HUES6 (cell line): ENCODE measurements around the gene WIPF2.

Experiments used
- H3K27ac ChIP-seq: 2 replicates; pipeline ENCODE4 v1.7.0; 2013; ENCODE audit warnings: low read depth, mild to moderate bottlenecking, low read length, inconsistent platforms
- H3K27me3 ChIP-seq: 2 replicates; pipeline ENCODE4 v1.6.1; 2013; ENCODE audit warnings: low read length; ENCODE audit not compliant: control insufficient read depth, insufficient read depth
- H3K36me3 ChIP-seq: 2 replicates; pipeline ENCODE4 v1.6.1; 2013; ENCODE audit warnings: low read length; ENCODE audit not compliant: control insufficient read depth, insufficient read depth
- H3K4me1 ChIP-seq: 2 replicates; pipeline ENCODE4 v1.6.1; 2013; ENCODE audit warnings: low read length; ENCODE audit not compliant: control insufficient read depth, insufficient read depth
- H3K4me3 ChIP-seq: 2 replicates; pipeline ENCODE4 v1.5.1; 2013; ENCODE audit warnings: low read depth, low read length
- H3K9ac ChIP-seq: one replicate; pipeline ENCODE4 v1.6.1; 2013; ENCODE audit warnings: mild to moderate bottlenecking, low read length
- H3K9me3 ChIP-seq: 2 replicates; pipeline ENCODE4 v1.6.1; 2013; ENCODE audit warnings: low read depth, low read length; ENCODE audit not compliant: control insufficient read depth, insufficient read depth

Gene WIPF2

DNA sequence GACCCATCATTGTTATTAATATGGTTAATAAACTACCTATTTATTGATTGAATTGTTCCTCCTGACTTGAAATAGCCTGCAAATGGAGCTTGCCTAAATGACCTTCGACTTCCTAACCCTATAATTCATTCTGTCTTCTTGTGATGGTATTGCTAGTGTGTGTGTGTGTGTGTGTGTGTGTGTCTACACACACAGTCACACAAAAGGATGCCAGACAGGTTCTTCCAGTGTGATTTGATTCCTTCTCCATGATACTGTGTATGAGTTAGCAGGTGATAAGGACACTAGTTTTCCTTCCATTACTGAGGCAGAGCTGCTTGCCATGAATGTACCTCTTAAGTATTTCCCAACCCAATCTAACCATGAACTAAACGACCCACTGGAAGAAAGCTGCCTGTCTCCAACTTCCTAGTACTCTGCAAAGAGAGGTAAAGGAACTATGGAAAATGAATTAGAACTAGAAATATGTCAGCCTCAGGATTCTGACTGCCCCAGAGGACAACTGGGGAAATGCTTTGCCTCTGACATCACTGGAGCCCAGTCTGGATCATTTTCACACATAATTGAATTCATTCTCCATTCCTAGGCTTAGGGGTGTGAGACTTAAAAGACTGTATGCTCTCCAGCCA is 65.1 kb downstream of the WIPF2 start:
- no peak overlapping the region for H3K9ac ChIP-seq
- no peaks in the 10 kb centered on the region for H3K9me3 ChIP-seq
- H3K4me3 ChIP-seq = no peak overlapping the region
- H3K27ac ChIP-seq = no peak overlapping the region
- H3K27me3 ChIP-seq = no peaks in the 10 kb centered on the region
- H3K36me3 ChIP-seq = peaks cover 13% of the 10 kb centered on the region
- H3K4me1 ChIP-seq = peaks cover 12% of the 10 kb centered on the region

DNA sequence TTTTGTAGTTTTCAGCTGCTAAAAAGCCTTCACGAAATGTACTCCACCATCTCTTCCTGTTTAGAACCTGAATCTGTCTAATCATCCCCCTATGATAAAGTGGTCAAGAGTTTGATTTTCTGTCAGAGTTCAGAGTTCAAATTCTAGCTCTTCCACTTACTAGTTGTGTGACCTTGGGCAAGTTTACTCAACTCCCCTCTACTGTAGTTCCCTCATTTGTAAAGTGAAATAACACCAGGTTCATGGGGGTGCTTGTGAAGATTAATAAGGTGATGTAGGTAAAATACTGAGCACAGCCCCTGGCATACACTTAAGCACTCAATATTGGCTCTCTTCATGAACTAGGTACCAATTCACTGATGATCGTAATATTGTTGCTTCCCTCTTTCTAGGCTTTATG is 67.4 kb downstream of the WIPF2 start:
- no peak overlapping the region for H3K9ac ChIP-seq
- no peaks in the 10 kb centered on the region for H3K27me3 ChIP-seq

DNA sequence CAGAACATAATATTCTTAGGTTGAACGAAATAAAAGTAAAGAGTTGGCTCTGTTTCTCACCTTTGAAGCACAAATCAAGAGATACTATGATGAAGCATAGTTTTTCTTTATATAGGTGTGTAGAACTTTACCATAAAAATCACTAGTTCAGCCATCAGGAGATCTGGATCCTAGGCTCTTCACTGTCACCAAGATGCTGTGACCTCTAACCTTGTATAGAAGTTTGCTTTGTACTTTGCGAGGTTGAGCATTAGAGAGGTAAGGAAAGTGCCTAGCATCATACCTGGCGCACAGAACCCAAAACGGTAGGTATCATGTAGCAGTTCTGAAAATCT is 68.0 kb downstream of the WIPF2 start:
- H3K4me1 ChIP-seq = peaks cover 2% of the 10 kb centered on the region
- H3K27me3 ChIP-seq = no peaks in the 10 kb centered on the region
- peak overlapping the region; percentile 40 for H3K4me3 ChIP-seq
- no peaks in the 10 kb centered on the region for H3K9me3 ChIP-seq
- H3K36me3 ChIP-seq = peaks cover 32% of the 10 kb centered on the region
- no peak overlapping the region for H3K27ac ChIP-seq
- H3K9ac ChIP-seq = no peak overlapping the region

More for the DNA sequence above, 67.4 kb downstream of the WIPF2 start:
- Histone ChIP-seq H3K27ac (no peak overlapping the region), H3K36me3 (peaks cover 25% of the 10 kb centered on the region), H3K4me3 (no peak overlapping the region), H3K4me1 (peaks cover 8% of the 10 kb centered on the region), H3K9me3 (no peaks in the 10 kb centered on the region)

DNA sequence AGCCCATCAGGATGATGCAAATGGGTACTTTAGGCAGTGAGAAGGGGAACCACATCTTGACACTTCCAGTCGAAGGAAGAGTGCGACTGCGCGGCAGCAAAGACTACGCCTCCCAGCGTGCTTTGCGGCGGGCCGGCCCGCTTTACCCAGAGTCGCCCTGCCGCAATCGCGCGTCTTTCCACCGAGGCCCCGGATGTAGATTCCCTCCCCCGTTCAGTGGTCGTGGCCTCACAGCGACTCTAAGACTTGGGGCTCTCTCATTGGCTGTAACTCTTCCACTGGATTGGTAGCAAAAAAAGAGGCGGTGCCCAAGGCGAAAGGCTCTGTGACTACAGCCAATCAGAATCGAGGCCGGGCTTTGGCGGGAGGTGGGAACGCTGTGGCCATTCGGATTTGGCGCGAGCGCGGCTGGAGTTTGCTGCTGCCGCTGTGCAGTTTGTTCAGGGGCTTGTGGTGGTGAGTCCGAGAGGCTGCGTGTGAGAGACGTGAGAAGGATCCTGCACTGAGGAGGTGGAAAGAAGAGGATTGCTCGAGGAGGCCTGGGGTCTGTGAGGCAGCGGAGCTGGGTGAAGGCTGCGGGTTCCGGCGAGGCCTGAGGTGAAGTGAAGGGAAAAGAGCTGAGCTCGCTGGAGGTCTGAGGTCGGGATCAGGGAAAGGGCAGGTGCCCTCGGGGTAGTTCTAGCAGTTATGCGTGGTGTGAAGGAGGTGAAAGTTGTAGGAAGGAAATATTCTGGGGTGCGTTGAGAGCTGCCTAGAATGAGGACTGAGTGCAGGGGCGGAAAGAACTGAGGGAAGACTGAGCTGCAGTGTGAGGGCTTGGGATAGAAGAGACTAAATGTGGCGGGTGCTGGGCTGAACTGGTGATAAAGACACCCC is 68.6 kb downstream of the WIPF2 start, which contains the start of gene CDC6:
CDC6 (plus strand) TSS at position 386 of the 876 bp plus-strand sequence. CDS start 1,542 bp downstream, outside the sequence.
- Histone ChIP-seq H3K9me3 (no peaks in the 10 kb centered on the region), H3K27ac (peak within 1 kb of the TSS; percentile 90), H3K9ac (peak within 1 kb of the TSS; percentile 98), H3K36me3 (peaks cover 33% of the 10 kb centered on the region), H3K4me1 (no peaks in the 10 kb centered on the region; the same call in 1 of the 2 replicates), H3K4me3 (peak within 1 kb of the TSS; percentile 96), H3K27me3 (no peaks in the 10 kb centered on the region)

DNA sequence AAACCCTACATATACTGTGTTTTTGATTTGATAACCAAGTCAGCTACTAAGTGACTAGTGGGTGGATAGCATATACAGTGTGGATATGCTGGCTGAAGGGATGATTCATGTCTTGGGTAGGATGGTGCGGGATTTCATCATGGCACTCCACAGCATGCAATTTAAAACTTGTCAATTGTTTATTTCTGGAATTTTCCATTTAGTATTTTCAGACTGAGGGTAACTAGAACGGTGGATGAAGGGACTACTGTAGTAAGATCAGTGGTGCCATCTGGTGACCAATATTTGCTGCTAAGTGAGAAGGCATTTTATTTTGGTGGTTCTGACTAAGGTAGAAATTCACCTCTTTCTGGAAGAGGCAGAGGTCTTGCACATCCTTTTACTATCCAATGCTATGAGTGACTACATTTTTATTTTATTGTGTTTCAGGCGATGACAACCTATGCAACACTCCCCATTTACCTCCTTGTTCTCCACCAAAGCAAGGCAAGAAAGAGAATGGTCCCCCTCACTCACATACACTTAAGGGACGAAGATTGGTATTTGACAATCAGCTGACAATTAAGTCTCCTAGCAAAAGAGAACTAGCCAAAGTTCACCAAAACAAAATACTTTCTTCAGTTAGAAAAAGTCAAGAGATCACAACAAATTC is 71.7 kb downstream of the WIPF2 start:
- Histone ChIP-seq H3K9me3 (no peaks in the 10 kb centered on the region), H3K27me3 (no peaks in the 10 kb centered on the region), H3K4me3 (no peak overlapping the region), H3K9ac (no peak overlapping the region), H3K36me3 (peaks cover 64% of the 10 kb centered on the region), H3K27ac (no peak overlapping the region), H3K4me1 (peaks cover 11% of the 10 kb centered on the region)

DNA sequence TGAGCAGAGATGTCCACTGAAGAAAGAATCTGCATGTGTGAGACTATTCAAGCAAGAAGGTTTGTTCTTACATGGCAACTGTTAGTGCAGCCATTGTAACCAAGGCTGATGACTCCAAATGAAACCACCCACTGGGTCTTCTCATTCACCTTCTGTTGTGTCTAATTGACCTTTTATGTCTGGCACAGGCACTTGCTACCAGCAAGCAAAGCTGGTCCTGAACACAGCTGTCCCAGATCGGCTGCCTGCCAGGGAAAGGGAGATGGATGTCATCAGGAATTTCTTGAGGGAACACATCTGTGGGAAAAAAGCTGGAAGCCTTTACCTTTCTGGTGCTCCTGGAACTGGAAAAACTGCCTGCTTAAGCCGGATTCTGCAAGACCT is 72.2 kb downstream of the WIPF2 start:
- Histone ChIP-seq H3K27me3 (no peaks in the 10 kb centered on the region), H3K9ac (no peak overlapping the region), H3K4me1 (peaks cover 16% of the 10 kb centered on the region), H3K4me3 (no peak overlapping the region), H3K9me3 (no peaks in the 10 kb centered on the region), H3K36me3 (peaks cover 69% of the 10 kb centered on the region), H3K27ac (no peak overlapping the region)

DNA sequence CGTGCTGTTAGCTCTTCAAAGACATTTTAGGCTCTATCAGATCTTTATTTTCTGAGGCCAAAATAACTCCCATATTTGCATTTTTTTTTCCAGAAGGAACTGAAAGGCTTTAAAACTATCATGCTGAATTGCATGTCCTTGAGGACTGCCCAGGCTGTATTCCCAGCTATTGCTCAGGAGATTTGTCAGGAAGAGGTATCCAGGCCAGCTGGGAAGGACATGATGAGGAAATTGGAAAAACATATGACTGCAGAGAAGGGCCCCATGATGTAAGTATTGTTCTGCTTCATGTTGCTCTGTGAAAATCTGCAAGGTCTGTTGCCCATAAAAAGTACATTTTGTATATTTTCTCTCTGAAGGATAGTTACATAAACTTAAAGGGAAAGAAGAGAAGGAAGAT is 74.3 kb downstream of the WIPF2 start:
- H3K4me1 ChIP-seq = peaks cover 17% of the 10 kb centered on the region
- H3K27ac ChIP-seq = no peak overlapping the region
- no peaks in the 10 kb centered on the region for H3K9me3 ChIP-seq
- H3K27me3 ChIP-seq = no peaks in the 10 kb centered on the region
- peaks cover 90% of the 10 kb centered on the region for H3K36me3 ChIP-seq
- H3K4me3 ChIP-seq = no peak overlapping the region
- no peak overlapping the region for H3K9ac ChIP-seq

DNA sequence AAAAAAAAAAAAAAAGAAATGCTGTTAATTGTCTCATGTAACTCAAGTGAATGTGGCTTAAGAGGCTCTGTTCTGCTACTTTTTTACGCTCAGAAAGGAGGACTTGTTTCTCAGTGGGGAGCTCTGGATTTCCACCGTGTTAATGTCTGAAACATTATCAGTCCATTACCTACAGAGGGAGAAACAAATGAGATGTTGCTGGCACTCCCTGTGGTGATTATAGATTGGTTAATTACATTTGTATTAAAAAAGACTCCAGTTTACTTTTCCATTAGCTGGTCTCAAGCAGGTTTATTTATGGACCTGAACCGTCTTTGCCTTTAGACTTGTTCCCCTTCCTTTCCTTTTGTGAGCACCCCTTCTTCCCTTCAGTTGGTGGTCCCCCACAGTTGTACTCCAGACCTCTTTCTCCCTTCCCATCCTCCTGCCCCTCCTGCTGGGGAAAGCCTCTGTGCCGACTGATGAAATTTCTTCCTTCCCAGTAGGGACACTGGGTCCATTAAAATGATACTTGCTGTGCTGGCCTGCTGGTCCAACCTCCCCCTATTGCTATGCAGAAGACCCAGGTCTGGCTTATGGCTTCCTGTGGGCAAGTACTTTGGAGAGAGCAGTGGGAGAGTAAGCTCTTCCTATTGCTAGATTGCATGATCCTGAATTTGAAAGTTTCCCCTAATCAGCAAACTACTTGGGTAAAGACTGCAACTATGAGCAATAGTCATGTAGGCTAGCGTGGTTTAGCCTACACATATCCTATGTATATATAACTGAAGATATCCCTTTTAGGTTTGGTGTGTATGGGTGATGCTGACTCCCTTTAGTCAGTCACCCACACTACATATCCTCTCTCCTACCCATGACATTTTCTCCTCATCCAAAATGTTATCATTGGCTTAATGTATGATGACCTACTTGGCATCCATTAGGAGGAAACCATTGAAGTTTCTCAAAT is 76.7 kb downstream of the WIPF2 start:
- no peak overlapping the region for H3K9ac ChIP-seq
- H3K4me3 ChIP-seq = no peak overlapping the region
- peaks cover 17% of the 10 kb centered on the region for H3K4me1 ChIP-seq
- no peaks in the 10 kb centered on the region for H3K27me3 ChIP-seq
- H3K9me3 ChIP-seq = no peaks in the 10 kb centered on the region
- H3K36me3 ChIP-seq = peaks cover 94% of the 10 kb centered on the region
- H3K27ac ChIP-seq = no peak overlapping the region

DNA sequence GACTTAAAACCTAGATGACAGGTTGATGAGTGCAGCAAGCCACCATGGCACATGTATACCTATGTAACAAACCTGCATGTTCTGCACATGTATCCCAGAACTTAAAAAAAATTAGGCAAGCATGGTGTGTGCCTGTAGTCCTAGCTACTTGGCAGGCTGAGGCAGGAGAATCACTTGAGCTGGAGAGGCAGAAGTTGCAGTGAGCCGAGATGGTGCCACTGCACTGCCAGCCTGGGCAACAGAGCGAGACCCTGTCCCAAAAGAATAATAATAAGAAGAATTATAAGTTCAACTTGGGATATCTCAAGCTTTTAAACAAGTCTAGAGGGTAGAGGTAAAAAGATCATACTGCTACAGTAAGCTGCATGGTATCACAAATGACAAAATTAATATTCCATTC is 78.4 kb downstream of the WIPF2 start:
- Histone ChIP-seq H3K9me3 (no peaks in the 10 kb centered on the region), H3K27ac (no peak overlapping the region), H3K9ac (no peak overlapping the region), H3K4me1 (peaks cover 17% of the 10 kb centered on the region), H3K4me3 (no peak overlapping the region), H3K36me3 (peaks cover 97% of the 10 kb centered on the region), H3K27me3 (no peaks in the 10 kb centered on the region)

DNA sequence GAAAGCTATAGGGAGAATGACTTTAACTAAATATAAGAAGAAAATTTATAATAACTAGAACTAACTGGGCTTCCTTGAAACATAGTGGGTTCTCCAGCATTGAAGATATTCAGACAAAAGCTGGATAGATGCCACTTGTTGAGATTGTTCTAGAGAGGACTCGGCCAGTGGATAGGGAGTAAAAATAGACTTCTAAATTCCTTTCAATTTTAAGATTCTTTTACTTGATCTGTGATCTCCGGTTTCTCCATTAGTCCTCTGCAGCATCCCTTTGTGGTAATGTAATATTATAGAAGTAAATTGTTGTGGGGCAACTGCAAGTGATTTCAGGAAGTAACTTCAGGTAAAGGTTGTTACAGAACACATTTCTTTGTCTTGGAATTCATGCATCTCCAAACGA is 79.6 kb downstream of the WIPF2 start:
- Histone ChIP-seq H3K4me3 (no peak overlapping the region), H3K4me1 (peaks cover 17% of the 10 kb centered on the region), H3K27ac (no peak overlapping the region), H3K9ac (no peak overlapping the region), H3K27me3 (no peaks in the 10 kb centered on the region), H3K36me3 (peaks cover 97% of the 10 kb centered on the region), H3K9me3 (no peaks in the 10 kb centered on the region)
